ENCODE data around the gene SLC6A8.

The SLC6A8 gene

DNA sequence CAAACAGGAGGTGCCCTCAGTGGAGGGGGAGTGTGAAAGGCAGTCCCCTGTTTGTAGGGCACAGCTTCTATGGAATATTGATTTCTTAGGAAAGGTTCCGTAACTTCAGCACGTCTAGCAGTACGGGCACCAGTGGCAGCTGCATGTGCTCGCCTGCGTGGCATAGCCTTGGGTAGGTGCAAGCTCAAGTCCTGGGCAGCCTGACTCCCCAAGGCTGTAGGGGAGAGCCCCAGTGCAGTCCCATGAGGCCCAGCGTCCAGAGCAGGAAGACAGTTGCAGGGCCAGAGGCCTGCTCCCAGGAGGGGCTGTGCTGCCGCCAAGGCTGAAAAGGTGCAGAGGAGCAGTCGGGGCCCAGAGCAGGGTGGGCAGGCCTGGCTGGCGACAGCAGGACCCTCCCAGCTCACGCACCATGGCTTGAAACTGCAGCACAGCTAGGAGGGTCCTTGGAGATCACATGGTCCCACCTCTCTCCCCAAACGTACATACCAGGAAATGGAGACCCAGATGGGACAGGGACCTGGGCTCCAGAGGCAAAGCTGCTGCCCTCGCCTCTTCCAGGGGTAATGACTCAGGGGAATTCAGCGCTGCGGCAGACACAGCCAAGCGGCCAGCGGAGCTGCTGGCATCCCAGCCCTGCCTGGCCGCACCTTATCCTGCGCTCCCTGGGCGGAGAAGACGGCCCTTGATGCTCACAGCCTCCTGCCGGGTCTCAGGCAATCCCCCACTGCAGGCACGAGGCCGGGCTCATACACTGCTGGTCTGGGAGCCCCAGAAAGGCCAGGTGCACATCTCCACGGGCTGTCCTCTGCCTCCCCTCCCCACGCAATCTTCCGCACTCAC is 46.8 kb upstream of the SLC6A8 start:
- Histone ChIP-seq H3K9me3 (no peaks in the 10 kb centered on the region), H3K36me3 (no peaks in the 10 kb centered on the region), H3K27me3 (peaks cover 0 to 44% of the 10 kb centered on the region in 2 donors), H3K27ac (no peak overlapping the region), H3K4me3 (no peak overlapping the region), H3K4me1 (peaks cover 0 to 31% (median 16%) of the 10 kb centered on the region in 4 donors)
- DNase-seq = no peak
- intact Hi-C loops (cut with DNase I; ENCODE audit: low total_unique reads) = no loop called here
- TF ChIP-seq, protein P1, sequence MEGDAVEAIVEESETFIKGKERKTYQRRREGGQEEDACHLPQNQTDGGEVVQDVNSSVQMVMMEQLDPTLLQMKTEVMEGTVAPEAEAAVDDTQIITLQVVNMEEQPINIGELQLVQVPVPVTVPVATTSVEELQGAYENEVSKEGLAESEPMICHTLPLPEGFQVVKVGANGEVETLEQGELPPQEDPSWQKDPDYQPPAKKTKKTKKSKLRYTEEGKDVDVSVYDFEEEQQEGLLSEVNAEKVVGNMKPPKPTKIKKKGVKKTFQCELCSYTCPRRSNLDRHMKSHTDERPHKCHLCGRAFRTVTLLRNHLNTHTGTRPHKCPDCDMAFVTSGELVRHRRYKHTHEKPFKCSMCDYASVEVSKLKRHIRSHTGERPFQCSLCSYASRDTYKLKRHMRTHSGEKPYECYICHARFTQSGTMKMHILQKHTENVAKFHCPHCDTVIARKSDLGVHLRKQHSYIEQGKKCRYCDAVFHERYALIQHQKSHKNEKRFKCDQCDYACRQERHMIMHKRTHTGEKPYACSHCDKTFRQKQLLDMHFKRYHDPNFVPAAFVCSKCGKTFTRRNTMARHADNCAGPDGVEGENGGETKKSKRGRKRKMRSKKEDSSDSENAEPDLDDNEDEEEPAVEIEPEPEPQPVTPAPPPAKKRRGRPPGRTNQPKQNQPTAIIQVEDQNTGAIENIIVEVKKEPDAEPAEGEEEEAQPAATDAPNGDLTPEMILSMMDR (IDR thresholded peaks at IDR 0.05) = no peak

DNA sequence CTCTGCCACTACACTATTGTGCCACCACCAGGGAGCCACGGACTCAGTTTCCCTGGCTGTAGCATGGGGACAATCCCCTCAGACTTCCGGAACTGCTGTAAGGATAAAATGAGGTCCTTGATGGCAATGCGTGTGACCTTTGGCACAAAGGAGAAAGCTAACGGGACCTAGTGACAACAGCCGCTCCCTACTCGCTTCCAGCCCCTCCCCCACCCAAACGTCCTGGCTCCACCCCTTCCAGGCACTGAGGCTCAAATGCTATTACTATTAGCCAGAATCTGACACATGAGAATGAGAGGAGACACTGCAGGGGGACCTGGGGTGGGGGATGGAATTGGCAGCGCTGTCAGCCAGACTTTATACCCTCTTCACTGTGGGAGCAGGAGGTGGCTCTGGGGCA is 46.1 kb upstream of the SLC6A8 start:
- H3K9me3 ChIP-seq = no peaks in the 10 kb centered on the region
- no peak overlapping the region for H3K4me3 ChIP-seq
- peaks cover 0 to 51% of the 10 kb centered on the region in 2 donors for H3K27me3 ChIP-seq
- DNase-seq = no peak
- no peaks in the 10 kb centered on the region for H3K36me3 ChIP-seq
- no peak overlapping the region for H3K27ac ChIP-seq
- intact Hi-C loops (cut with DNase I; ENCODE audit: low total_unique reads) = no loop called here
- H3K4me1 ChIP-seq = peaks cover 0 to 31% (median 16%) of the 10 kb centered on the region in 4 donors
- TF ChIP-seq, protein P1 (IDR thresholded peaks at IDR 0.05) = no peak

DNA sequence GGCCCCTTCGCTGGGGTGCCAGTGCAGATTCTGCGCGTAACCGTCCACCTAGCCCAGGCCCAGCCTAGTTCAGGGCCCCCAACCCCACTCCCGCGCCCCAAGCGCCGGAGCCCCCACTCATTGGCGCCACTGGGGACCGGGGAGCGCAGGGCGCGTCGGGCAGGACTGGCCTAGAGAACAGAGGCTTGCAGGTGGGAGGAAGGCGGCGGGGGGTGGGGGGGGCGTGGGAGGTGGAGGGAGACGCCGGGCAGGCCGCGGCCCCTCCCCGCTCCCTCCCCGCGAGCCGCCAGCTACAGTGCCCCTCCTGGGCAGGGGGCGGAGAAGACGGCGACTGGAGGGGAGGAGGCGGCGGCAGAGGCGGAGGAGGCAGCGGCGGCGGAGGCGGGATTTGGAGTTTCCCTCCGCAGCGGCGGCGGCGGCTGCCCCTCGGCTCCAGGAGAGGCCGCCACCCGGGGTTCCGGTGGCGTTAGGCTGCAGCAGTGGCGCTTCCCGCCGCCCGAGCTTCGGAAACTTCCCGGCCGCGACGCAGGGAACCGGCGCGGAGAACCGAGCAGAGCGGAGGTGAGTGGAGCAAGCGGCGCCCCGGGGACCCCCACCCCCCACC is 45.6 kb upstream of the SLC6A8 start:
- Histone ChIP-seq H3K27ac (no peak overlapping the region), H3K27me3 (peaks cover 0 to 56% of the 10 kb centered on the region in 2 donors), H3K9me3 (no peaks in the 10 kb centered on the region), H3K4me1 (peaks cover 0 to 31% (median 20%) of the 10 kb centered on the region in 4 donors), H3K4me3 (peak overlapping the region in 1 of 2 donors; percentile 20), H3K36me3 (no peaks in the 10 kb centered on the region)
- TF ChIP-seq, protein P1 (IDR thresholded peaks at IDR 0.05) = no peak
- intact Hi-C loops (cut with DNase I; ENCODE audit: low total_unique reads) = no loop called here
- no peak for DNase-seq

DNA sequence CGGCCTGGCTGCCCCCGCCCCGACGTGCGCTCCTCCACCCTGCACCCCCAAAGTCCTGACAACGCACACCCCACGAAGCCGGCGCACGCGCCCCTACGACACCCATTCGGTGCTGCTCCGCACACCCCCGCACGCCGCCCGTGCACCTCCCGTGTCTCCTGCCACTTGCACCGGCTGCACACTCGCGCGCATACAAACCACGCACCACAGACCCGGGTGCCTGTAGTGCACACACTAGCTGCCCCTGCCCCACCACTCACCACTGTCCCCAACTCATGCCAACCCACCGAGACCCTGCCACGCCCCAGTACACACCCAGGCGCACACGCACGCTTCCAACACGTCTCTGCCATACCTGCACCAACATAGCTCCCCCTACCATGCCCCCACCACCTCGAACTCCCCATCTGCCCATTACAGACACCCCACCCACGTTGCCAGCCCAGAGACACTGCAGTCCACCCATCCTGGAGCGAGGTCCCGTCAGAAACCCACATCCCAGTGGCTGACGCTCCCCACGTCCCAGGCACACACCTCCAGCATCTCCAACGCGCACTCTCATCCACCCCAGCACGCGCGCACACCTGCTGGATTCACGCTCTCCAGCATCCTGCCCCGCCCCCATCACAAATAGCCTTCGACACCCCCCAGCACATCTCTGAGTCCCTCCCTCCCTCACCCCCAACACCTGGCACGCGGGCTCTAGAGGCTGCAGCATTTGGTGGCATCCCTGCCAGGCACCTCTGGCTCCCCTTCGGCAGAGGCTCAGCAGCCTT is 44.9 kb upstream of the SLC6A8 start:
- Histone ChIP-seq H3K27ac (no peak overlapping the region), H3K36me3 (no peaks in the 10 kb centered on the region), H3K9me3 (no peaks in the 10 kb centered on the region), H3K4me3 (no peak overlapping the region), H3K4me1 (peaks cover 0 to 36% (median 24%) of the 10 kb centered on the region in 4 donors), H3K27me3 (peaks cover 0 to 63% of the 10 kb centered on the region in 2 donors)
- TF ChIP-seq, protein P1 (IDR thresholded peaks at IDR 0.05) = no peak
- intact Hi-C loops (cut with DNase I; ENCODE audit: low total_unique reads) = no loop called here
- no peak for DNase-seq

DNA sequence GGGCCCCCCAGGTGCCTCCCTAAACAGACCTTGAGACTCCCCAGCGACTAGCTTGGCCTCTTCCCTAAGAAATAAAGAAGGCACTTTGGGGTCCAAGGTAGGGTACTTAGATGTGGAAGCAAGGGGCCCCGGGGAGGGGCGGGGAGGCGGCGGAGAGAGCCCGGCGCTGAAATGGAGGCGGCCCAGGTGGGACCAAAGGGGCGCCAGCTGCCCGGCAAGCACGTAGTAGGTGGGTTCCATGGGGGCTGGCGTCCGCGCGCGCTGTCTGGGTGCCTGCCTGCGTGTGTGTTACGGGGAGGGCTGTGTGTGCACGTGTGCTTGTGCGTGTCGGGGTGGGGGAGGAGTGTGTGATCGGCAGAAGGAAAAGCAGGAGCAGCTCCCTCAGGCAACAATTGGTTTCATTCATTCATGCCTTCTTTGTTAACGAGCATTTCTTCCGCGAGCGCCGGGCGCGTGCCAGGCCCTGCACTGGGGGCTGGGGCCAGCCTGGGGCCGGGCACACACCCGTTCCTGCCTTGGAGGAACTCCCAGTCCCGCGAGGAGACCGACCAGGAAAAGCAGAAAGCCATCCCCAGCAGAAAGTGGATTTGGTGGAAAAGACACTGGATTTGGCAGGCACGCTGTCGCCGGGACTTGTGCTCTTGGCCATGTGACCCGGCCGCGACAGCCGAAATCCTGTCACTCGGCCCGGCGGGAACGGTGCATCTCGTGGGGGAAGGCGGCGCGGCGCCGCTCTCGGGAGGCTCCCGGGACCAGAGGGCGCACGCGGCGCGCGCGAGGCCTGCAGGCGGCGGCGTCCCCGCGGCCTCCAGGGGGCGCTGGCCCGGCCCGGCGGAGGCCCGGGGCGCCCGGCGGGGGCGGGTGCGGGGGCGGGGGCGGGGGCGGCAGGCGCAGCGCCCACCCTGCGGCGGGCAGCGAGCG is 44.0 kb upstream of the SLC6A8 start:
- no peak overlapping the region for H3K27ac ChIP-seq
- no peak for DNase-seq
- H3K27me3 ChIP-seq = peaks cover 0 to 72% of the 10 kb centered on the region in 2 donors
- TF ChIP-seq, protein P1 (IDR thresholded peaks at IDR 0.05) = no peak
- H3K36me3 ChIP-seq = no peaks in the 10 kb centered on the region
- peaks cover 0 to 37% (median 25%) of the 10 kb centered on the region in 4 donors for H3K4me1 ChIP-seq
- H3K9me3 ChIP-seq = no peaks in the 10 kb centered on the region
- intact Hi-C loops (cut with DNase I; ENCODE audit: low total_unique reads) = no loop called here
- H3K4me3 ChIP-seq = peak overlapping the region in 1 of 2 donors; percentile 25
